Measurements from ENCODE around the gene ZNF646. TPM values are rescaled to one million over a fixed set of nuclear protein-coding genes. Genes with fewer than 3 reads are reported as not detected.
A peak's percentile ranks its signal among the peaks of the same experiment; 100 is the strongest.

Gene ZNF646
- total RNA-seq, 1 donor from 2014 or later: 10.6 TPM

GRCh38 chr16:31108794-31109558 lies 34.8 kb downstream of the ZNF646 start:
- Histone ChIP-seq H3K4me1 (peaks cover 25% of the 10 kb centered on the region), H3K36me3 (peaks cover 0 to 32% of the 10 kb centered on the region in 2 donors), H3K9me3 (no peaks in the 10 kb centered on the region), H3K27me3 (no peaks in the 10 kb centered on the region), H3K27ac (peak overlapping the region; percentile 93), H3K4me3 (peak overlapping the region; percentile 87 to 93)
- DNase-seq (ENCODE audit: extremely low spot score in 2 of 2): no peak
- TF ChIP-seq POLR2AphosphoS5 (IDR thresholded peaks at IDR 0.05; ENCODE audit: insufficient read depth in 1 of 2, low read depth in 1 of 2) (no peak), POLR2A (IDR thresholded peaks at IDR 0.05) (no peak)
- intact Hi-C loops (cut with DNase I): no loop called here

- peaks cover 0 to 32% of the 10 kb centered on the region in 2 donors for H3K36me3 ChIP-seq
- DNase-seq (ENCODE audit: extremely low spot score in 2 of 2): no peak
- TF ChIP-seq POLR2A (IDR thresholded peaks at IDR 0.05) (no peak), POLR2AphosphoS5 (IDR thresholded peaks at IDR 0.05; ENCODE audit: insufficient read depth in 1 of 2, low read depth in 1 of 2) (no peak), CTCF (IDR thresholded peaks at IDR 0.05) (no peak)
- H3K9me3 ChIP-seq: no peaks in the 10 kb centered on the region
- H3K4me1 ChIP-seq: peaks cover 25% of the 10 kb centered on the region
- no peak overlapping the region for H3K4me3 ChIP-seq
- intact Hi-C loops (cut with DNase I): no loop called here
- no peak overlapping the region for H3K27ac ChIP-seq
- H3K27me3 ChIP-seq: no peaks in the 10 kb centered on the region
These were observed 35.4 kb downstream of the ZNF646 start for GRCh38 chr16:31109622-31110021.

GRCh38 chr16:31110106-31111034 lies 36.1 kb downstream of the ZNF646 start:
- peaks cover 0 to 32% of the 10 kb centered on the region in 2 donors for H3K36me3 ChIP-seq
- intact Hi-C loops (cut with DNase I): no loop called here
- peaks cover 25% of the 10 kb centered on the region for H3K4me1 ChIP-seq
- H3K4me3 ChIP-seq: no peak overlapping the region
- TF ChIP-seq POLR2AphosphoS5 (IDR thresholded peaks at IDR 0.05; ENCODE audit: insufficient read depth in 1 of 2, low read depth in 1 of 2) (no peak), POLR2A (IDR thresholded peaks at IDR 0.05) (no peak), CTCF (IDR thresholded peaks at IDR 0.05) (no peak)
- no peak overlapping the region for H3K27ac ChIP-seq
- H3K9me3 ChIP-seq: no peaks in the 10 kb centered on the region
- DNase-seq (ENCODE audit: extremely low spot score in 2 of 2): no peak
- no peaks in the 10 kb centered on the region for H3K27me3 ChIP-seq

- intact Hi-C loops (cut with DNase I): no loop called here
- H3K36me3 ChIP-seq: peaks cover 0 to 32% of the 10 kb centered on the region in 2 donors
- H3K4me3 ChIP-seq: no peak overlapping the region
- peaks cover 31% of the 10 kb centered on the region for H3K4me1 ChIP-seq
- H3K27me3 ChIP-seq: no peaks in the 10 kb centered on the region
- no peak overlapping the region for H3K27ac ChIP-seq
- no peak for DNase-seq (ENCODE audit: extremely low spot score in 2 of 2)
- H3K9me3 ChIP-seq: no peaks in the 10 kb centered on the region
- TF ChIP-seq POLR2AphosphoS5 (IDR thresholded peaks at IDR 0.05; ENCODE audit: insufficient read depth in 1 of 2, low read depth in 1 of 2) (no peak), POLR2A (IDR thresholded peaks at IDR 0.05) (no peak), CTCF (IDR thresholded peaks at IDR 0.05) (no peak)
These were observed 37.8 kb downstream of the ZNF646 start for GRCh38 chr16:31111881-31112466.

GRCh38 chr16:31112711-31113110 lies 38.5 kb downstream of the ZNF646 start:
- H3K9me3 ChIP-seq: no peaks in the 10 kb centered on the region
- peak overlapping the region; percentile 43 for H3K27ac ChIP-seq
- TF ChIP-seq CTCF (IDR thresholded peaks at IDR 0.05) (no peak), POLR2A (IDR thresholded peaks at IDR 0.05) (no peak), POLR2AphosphoS5 (IDR thresholded peaks at IDR 0.05; ENCODE audit: insufficient read depth in 1 of 2, low read depth in 1 of 2) (no peak)
- intact Hi-C loops (cut with DNase I): no loop called here
- H3K4me3 ChIP-seq: no peak overlapping the region
- peaks cover 30% of the 10 kb centered on the region for H3K4me1 ChIP-seq
- DNase-seq (ENCODE audit: extremely low spot score in 2 of 2): no peak
- H3K27me3 ChIP-seq: no peaks in the 10 kb centered on the region
- H3K36me3 ChIP-seq: peaks cover 0 to 32% of the 10 kb centered on the region in 2 donors

All from vagina (tissue), 2 donors.